ENCODE measurements around the gene MEIS2.

The MEIS2 gene

DNA sequence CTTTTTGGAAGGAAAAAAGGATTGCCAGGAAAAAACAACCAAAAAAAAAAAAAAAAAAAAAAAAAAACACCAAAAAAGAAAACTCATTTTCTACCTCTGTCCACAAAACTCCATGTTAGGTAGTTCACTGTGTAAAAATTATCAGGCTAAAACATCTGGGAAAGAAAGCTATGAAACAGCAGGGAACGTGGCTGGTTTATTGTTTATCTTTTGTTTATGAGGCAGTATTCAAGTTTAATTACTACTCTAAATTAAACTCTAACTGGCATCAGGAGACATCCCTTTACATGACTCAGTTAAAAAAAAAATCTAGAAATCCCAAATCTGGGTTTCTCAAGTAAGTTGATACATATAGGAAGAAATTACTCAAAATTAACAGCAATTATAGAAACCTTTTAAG, 21.8 kb downstream of the MEIS2 start:
- TF ChIP-seq, protein P1, sequence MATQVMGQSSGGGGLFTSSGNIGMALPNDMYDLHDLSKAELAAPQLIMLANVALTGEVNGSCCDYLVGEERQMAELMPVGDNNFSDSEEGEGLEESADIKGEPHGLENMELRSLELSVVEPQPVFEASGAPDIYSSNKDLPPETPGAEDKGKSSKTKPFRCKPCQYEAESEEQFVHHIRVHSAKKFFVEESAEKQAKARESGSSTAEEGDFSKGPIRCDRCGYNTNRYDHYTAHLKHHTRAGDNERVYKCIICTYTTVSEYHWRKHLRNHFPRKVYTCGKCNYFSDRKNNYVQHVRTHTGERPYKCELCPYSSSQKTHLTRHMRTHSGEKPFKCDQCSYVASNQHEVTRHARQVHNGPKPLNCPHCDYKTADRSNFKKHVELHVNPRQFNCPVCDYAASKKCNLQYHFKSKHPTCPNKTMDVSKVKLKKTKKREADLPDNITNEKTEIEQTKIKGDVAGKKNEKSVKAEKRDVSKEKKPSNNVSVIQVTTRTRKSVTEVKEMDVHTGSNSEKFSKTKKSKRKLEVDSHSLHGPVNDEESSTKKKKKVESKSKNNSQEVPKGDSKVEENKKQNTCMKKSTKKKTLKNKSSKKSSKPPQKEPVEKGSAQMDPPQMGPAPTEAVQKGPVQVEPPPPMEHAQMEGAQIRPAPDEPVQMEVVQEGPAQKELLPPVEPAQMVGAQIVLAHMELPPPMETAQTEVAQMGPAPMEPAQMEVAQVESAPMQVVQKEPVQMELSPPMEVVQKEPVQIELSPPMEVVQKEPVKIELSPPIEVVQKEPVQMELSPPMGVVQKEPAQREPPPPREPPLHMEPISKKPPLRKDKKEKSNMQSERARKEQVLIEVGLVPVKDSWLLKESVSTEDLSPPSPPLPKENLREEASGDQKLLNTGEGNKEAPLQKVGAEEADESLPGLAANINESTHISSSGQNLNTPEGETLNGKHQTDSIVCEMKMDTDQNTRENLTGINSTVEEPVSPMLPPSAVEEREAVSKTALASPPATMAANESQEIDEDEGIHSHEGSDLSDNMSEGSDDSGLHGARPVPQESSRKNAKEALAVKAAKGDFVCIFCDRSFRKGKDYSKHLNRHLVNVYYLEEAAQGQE (IDR thresholded peaks at IDR 0.05; ENCODE audit: low read depth): no peak
- TF ChIP-seq NFIC (IDR thresholded peaks at IDR 0.05) (no peak), ZBTB7A (IDR thresholded peaks at IDR 0.05; ENCODE audit: low read depth) (no peak), TCF12 (IDR thresholded peaks at IDR 0.05; ENCODE audit: low read depth) (no peak), YY1 (IDR thresholded peaks at IDR 0.05; ENCODE audit: low read depth) (no peak), CEBPB (IDR thresholded peaks at IDR 0.05) (no peak), RAD21 (IDR thresholded peaks at IDR 0.05; ENCODE audit: low read depth) (no peak)

DNA sequence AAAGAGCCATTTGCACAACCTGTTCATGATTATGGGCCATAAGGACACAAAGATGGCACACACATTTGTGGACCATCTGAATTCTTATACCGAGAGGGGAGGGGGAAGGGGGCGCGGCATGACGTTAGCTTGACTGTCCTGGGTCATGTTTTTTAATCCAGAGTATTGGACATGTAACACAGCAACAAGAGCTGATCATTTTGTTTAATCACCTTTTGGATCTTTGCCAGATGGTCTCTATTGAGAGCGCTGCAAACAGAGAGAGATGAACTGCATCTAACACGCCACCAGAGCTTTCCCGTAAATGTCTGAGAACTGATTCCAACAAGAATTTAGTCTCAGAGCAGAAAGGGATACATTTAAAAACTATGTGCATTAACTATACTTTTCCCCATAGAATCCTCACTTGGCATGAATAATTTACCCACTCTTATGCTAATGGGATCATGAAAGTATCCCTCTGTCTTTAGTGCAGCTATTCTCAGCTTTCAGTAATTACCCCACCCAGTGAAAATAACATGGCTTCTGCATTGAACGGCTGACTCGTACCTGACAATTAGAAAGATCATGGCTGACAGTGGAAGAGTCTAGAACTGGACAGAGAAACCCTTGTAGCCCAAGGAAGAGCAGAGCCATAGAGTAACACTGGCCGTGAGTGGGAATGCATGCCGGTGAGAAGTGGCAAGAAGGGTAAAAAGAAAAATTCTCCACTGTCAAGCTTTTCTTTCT, 22.6 kb downstream of the MEIS2 start:
- TF ChIP-seq, protein P1 (IDR thresholded peaks at IDR 0.05; ENCODE audit: low read depth): no peak
- TF ChIP-seq RAD21 (IDR thresholded peaks at IDR 0.05; ENCODE audit: low read depth) (no peak), CEBPB (IDR thresholded peaks at IDR 0.05) (no peak), YY1 (IDR thresholded peaks at IDR 0.05; ENCODE audit: low read depth) (no peak), TEAD4 (IDR thresholded peaks at IDR 0.05) (no peak), FOXM1 (IDR thresholded peaks at IDR 0.05; ENCODE audit: borderline replicate concordance, low read depth) (no peak), EP300 (IDR thresholded peaks at IDR 0.05; ENCODE audit: borderline replicate concordance) (no peak), TAF1 (IDR thresholded peaks at IDR 0.05; ENCODE audit: low read depth) (no peak), EGR1 (IDR thresholded peaks at IDR 0.05) (no peak), TCF12 (IDR thresholded peaks at IDR 0.05; ENCODE audit: low read depth) (no peak), NFIC (IDR thresholded peaks at IDR 0.05) (no peak), CREB1 (IDR thresholded peaks at IDR 0.05; ENCODE audit: low read depth) (no peak), ZBTB7A (IDR thresholded peaks at IDR 0.05; ENCODE audit: low read depth) (no peak)
- TF ChIP-seq, protein P2, sequence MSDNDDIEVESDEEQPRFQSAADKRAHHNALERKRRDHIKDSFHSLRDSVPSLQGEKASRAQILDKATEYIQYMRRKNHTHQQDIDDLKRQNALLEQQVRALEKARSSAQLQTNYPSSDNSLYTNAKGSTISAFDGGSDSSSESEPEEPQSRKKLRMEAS (IDR thresholded peaks at IDR 0.05): no peak
- TF ChIP-seq, protein P3, sequence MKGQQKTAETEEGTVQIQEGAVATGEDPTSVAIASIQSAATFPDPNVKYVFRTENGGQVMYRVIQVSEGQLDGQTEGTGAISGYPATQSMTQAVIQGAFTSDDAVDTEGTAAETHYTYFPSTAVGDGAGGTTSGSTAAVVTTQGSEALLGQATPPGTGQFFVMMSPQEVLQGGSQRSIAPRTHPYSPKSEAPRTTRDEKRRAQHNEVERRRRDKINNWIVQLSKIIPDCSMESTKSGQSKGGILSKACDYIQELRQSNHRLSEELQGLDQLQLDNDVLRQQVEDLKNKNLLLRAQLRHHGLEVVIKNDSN (IDR thresholded peaks at IDR 0.05): no peak

DNA sequence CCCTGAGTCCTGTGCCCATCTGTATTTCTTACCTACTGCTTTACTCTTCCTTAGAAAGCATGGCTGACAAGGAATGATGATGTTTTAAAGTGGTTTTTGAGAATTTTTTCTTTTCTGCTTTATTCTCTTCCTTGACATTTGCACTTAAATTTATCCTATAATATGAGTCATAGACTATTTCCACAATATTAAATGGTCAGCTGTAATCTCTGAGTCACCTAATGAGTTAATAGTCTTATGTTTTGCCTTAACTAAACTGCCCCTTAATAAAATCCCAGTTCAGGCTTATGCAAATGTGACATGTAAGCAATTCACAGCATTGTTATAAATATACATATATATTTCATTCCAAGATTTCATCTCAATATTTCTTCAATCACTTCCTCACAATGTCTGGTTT, 23.8 kb downstream of the MEIS2 start:
- TF ChIP-seq TCF12 (IDR thresholded peaks at IDR 0.05; ENCODE audit: low read depth) (no peak), NFIC (IDR thresholded peaks at IDR 0.05) (no peak)

DNA sequence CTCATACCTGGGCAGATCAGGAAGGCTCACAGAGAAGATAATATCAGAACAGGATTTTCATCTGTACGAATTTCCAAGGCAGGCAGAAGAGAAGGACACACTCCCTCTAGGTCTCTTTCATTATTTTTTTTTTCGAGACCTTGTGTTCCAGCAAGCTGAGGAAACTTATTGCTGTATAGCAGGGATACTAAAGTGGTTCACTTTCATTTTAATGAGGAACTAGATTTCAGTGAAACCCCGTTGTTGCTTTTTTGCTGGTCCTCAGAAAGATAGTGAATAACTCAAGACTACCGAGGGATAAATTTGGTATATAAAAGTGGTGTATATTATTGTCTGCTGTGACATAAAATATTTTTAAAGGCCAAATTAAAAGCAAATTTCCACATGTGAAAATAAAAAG, 24.6 kb downstream of the MEIS2 start:
- TF ChIP-seq ZBTB7A (IDR thresholded peaks at IDR 0.05; ENCODE audit: low read depth): no peak
- no peak for TF ChIP-seq CREB1 (IDR thresholded peaks at IDR 0.05; ENCODE audit: low read depth)
- no peak for TF ChIP-seq TCF12 (IDR thresholded peaks at IDR 0.05; ENCODE audit: low read depth)
- TF ChIP-seq CEBPB (IDR thresholded peaks at IDR 0.05): no peak
- TF ChIP-seq, protein P1 (IDR thresholded peaks at IDR 0.05; ENCODE audit: low read depth): no peak
- no peak for TF ChIP-seq FOXM1 (IDR thresholded peaks at IDR 0.05; ENCODE audit: borderline replicate concordance, low read depth)
- no peak for TF ChIP-seq EGR1 (IDR thresholded peaks at IDR 0.05)
- TF ChIP-seq TEAD4 (IDR thresholded peaks at IDR 0.05): no peak
- TF ChIP-seq NFIC (IDR thresholded peaks at IDR 0.05): no peak
- no peak for TF ChIP-seq YY1 (IDR thresholded peaks at IDR 0.05; ENCODE audit: low read depth)
- TF ChIP-seq EP300 (IDR thresholded peaks at IDR 0.05; ENCODE audit: borderline replicate concordance): no peak
- TF ChIP-seq, protein P3 (IDR thresholded peaks at IDR 0.05): no peak

DNA sequence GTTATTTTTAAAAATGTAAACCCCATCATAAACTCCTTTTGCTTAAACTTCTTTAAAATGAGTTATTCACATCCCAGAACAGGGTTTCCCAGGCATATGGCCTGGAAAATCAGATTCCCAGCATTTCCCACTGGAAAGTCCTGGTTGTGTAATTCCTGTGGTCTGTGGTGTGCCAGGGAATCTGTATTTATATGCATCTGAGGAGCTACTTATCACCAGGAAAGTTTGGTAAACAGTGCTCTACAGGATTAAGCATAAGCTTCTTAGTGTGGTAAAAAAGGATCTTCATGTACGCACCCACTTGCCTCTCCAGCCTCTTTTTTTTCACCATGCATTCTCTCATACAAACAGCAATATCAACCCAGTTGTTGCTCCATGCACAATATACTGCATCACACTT, 28.2 kb downstream of the MEIS2 start:
- no peak for TF ChIP-seq FOXM1 (IDR thresholded peaks at IDR 0.05; ENCODE audit: borderline replicate concordance, low read depth)
- TF ChIP-seq CREB1 (IDR thresholded peaks at IDR 0.05; ENCODE audit: low read depth): no peak
- no peak for TF ChIP-seq ZBTB7A (IDR thresholded peaks at IDR 0.05; ENCODE audit: low read depth)
- no peak for TF ChIP-seq NFIC (IDR thresholded peaks at IDR 0.05)
- no peak for TF ChIP-seq TEAD4 (IDR thresholded peaks at IDR 0.05)
- TF ChIP-seq EP300 (IDR thresholded peaks at IDR 0.05; ENCODE audit: borderline replicate concordance): no peak
- TF ChIP-seq, protein P3 (IDR thresholded peaks at IDR 0.05): no peak
- TF ChIP-seq, protein P2 (IDR thresholded peaks at IDR 0.05): no peak
- no peak for TF ChIP-seq YY1 (IDR thresholded peaks at IDR 0.05; ENCODE audit: low read depth)
- no peak for TF ChIP-seq RAD21 (IDR thresholded peaks at IDR 0.05; ENCODE audit: low read depth)
- TF ChIP-seq TCF12 (IDR thresholded peaks at IDR 0.05; ENCODE audit: low read depth): no peak
- no peak for TF ChIP-seq CEBPB (IDR thresholded peaks at IDR 0.05)
- TF ChIP-seq, protein P1 (IDR thresholded peaks at IDR 0.05; ENCODE audit: low read depth): no peak
- no peak for TF ChIP-seq EGR1 (IDR thresholded peaks at IDR 0.05)
- TF ChIP-seq TAF1 (IDR thresholded peaks at IDR 0.05; ENCODE audit: low read depth): no peak

Data from Ishikawa (cell line).